Right kidney (tissue), 1 donor: Measurements from ENCODE around the gene COL6A2.
"Not testable (repeated sequence)": the region's sequence is repeated elsewhere in the genome, so short reads cannot be mapped to it uniquely, and the experiment has no call there.

ENCODE experiments used
- DNase-seq: peaks from one replicate; pipeline ENCODE4 v3.0.0-alpha.2; 2016

Gene COL6A2

DNA sequence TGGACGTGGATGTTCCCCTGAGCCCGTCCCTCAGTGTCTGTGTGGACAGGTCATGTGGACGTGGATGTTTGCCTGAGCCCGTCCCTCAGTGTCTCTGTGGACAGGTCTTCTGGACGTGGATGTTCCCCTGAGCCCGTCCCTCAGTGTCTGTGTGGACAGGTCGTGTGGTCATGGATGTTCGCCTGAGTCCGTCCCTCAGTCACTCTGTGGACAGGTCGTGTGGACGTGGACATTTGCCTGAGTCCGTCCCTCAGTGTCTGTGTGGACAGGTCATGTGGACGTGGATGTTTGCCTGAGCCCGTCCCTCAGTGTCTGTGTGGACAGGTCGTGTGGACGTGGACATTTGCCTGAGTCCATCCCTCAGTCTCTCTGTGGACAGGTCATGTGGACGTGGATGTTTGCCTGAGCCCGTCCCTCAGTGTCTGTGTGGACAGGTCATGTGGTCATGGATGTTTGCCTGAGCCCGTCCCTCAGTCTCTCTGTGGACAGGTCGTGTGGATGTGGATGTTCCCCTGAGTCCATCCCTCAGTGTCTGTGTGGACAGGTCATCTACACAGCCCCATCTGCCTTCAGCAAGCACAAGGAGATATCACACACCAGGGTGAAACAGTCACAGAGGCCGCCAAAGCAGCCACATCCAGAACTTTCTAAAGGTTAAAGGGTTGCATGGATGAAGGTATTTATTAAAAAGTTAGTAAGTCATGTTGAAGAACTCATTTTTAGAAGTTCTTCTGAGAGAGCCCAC is 38.0 kb upstream of the COL6A2 start:
- DNase-seq = not testable (repeated sequence)

DNA sequence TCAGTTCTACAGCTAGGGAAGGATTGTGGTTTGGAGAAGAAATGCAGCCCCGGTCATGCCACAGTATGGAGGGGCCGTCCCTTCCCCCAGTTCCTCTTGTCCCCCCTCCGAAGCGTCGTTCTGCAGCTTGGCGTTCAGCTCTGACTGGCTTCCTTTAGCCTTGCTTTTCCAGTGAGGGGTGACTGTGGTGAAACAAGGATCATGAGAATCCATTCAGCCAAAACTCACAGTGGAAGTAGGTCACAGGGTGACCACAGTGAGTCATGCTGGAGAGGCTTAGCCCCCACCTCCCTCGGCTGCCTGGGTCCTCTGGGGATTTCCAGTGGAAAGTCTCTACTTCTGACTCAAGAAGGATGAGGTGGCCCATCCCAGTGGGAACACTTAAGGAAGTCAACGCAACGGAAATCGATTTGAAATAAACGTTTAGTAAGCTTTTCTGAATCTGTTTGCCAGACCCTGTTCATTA is 37.3 kb upstream of the COL6A2 start:
- DNase-seq = no peak

DNA sequence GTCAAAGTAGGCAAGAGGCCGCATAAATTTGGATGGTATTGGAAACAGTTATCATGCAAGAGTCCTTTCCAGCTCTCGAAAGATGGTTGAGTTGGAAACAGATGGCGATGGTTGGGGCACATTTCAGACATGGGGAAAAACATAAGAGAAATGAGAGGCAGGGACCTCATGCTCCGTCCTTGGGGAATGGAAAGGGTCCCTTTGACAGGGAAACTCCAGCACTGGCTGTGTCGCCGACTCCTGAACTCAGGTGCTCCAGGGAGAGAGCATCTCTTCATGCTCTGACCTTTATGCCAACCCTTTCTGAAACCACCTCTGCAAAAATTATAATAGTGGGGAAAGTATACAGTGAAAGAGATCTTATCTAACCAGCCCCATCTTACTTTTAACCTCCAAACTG is 36.8 kb upstream of the COL6A2 start:
- DNase-seq = no peak

DNA sequence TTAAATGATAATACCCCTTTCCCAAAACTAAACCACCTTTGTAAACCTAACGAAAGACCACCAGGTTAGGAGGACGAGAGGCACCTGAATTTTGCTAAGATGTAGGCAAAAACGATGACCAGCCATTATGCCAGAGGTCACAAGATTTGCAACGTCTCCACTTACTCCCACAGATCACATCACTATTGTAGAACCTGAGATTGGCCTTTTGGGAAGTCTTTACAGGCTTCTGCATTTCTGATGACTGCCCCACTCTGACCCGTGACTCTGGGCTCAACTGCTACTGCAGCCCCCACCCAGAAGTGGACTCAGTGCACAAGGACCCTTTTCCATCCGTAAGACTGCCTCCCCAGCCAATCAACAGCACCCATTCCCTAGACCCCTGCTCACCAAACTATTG is 36.4 kb upstream of the COL6A2 start:
- no peak for DNase-seq

DNA sequence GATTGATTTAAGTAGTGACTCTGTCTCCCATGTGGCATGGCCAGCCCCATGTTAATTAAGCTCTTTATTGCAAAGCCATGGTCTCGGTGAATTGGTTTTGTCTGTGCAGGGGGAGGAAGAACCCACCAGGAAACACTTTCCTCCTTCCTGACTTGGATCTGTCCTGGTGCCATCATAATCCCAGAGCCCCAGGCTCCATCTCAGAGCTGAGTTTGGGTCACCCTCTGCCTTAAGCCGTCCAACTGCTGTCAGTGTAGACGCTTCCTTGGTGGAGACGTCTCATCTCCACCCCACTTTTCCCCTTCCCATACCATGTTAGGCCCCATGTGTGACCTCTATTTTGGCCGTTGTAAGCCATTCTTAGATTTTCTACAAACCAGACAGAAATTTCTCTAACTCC is 36.0 kb upstream of the COL6A2 start:
- DNase-seq = no peak

DNA sequence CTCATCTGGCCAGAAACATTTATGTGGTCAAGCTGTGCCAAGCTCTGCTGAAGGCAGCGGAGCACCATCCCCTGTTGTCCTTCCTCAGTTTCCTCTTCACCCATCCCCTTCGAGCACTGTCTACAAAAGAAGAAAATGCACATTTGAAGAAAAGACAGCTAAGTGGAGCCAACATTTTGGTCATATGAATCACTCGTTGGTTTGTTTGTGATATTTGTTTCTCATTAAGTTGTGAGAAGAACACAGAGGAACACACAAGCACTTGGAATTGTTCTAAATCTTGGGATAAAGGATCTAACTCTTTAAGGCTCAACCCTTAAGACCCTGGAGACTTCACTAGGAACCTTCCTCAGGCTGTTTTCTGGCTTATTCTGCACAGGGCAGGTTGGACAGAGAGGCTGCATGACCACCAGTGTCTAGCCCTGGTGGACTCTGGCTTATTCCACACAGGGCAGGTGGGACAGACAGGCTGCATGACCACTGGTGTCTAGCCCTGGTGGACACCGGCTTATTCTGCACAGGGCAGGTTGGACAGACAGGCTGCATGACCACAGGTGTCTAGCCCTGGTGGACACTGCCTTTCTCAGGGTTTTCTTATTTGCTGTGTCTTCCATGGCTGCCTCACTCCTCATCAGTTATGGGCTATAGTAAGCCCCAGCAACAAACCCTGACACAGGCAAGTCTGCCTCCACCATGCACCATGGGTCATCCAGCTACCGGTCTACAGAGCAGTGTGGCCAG is 35.3 kb upstream of the COL6A2 start:
- no peak for DNase-seq

DNA sequence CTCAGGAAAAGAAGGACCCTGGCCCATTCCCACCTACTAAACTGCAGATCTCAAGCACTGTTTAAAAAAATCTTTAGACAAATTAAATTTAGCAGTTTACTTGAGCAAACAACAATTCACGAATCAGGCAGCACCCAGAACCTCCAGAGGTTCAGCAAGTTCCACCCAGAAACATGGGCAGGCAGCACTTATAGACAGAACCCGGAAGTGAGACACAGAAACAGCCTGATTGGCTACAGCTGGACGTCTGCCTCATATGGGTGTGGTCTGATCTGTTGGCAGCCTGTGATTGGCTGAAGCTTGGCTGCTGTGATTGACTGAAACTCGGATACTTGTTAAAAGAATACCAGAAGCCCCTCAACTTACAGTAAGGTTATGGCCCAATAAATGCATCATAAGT is 34.7 kb upstream of the COL6A2 start:
- no peak for DNase-seq

DNA sequence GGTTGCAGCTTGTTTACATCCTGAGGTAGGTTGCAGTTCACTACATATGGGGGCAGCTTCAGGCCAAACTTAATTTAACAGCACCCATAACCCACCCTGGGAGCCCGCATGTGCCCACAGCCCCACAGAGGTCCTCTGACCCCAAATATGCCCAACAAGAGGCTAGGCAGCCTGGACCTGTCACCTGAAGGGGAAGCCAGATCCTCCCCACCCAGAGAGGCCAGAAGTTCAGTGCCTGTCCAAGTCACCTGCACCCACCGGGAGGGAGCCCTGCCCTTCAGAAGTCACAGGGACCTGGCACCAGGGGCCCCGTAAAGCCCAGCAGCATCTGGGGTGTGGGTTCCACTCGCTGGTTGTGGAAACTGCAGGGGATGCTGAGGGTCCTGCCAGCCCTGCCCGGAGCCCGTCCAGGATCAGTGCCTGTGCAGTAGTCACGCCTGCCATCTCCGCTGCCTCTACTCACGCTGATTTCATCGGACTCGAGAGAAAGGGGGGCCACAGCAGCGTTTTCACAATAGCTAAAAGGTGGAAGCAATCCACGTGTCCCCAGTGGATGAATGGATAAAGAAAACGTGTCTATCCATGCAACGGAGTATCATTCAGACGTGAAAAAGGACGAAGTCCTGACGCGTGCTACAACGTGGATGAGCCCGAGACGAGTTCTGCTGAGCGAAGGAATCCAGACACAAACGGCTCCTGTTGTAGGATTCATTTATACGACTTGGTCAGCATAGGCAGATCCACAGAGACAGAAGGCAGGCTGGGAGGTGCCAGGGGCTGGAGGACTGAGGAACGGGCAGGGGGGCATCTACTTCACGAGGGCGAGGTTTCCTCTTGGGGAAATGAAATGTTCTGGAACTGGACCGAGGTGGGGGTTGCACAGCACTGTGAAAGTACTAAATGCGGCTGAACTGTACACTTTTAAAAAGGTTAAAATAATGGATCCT is 33.9 kb upstream of the COL6A2 start:
- no peak for DNase-seq

DNA sequence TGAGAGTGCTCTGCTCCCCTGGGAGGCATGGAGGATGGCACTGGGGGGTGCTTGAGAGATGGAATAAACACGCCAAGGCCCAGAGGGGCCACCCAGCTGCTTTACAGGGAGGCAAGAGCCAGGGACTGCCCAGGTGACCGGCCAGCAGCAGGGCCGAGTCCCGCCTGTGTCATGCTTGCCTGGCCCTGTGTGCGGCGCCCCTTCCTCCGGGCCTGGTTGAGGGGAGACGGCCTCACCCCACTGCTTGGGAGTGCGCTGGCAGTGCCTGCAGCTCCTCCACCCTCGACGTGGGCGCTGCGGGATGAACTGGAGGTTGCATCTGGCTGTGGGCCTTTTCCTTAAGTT is 33.1 kb upstream of the COL6A2 start:
- DNase-seq = no peak

DNA sequence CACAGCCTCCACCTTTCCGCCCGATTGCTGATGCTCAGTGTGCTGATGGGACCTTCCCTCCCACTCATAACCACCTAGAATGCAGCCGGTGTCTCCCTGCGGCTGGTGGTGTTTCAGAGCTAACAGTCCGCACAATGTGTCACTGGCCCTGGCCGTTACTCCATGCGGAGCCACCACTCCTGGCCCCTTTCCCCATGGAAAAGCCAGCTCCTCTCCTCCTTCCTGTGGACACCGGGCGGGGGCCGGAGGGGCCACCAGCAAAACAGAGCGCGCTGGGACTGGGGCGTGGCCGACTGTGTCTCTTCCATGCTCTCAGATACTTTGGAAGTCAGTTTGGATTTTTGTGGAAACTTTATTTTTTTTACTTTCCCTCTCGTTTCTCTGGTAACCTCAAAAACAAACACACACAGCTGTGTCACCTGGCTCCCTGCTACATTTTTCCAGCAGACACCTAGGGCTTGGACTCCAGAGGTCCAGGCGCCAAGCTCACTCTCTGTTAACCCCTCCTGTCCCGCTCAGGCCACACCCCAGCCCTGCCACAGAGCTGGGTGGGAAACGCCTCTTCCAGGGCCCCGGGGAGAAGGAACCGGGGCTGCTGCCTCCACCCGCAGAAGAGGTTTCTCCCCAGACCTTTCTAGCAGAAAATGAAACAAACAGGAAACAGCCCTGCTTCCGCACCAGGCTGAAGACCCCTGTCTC is 32.5 kb upstream of the COL6A2 start:
- peak; percentile 70 for DNase-seq

DNA sequence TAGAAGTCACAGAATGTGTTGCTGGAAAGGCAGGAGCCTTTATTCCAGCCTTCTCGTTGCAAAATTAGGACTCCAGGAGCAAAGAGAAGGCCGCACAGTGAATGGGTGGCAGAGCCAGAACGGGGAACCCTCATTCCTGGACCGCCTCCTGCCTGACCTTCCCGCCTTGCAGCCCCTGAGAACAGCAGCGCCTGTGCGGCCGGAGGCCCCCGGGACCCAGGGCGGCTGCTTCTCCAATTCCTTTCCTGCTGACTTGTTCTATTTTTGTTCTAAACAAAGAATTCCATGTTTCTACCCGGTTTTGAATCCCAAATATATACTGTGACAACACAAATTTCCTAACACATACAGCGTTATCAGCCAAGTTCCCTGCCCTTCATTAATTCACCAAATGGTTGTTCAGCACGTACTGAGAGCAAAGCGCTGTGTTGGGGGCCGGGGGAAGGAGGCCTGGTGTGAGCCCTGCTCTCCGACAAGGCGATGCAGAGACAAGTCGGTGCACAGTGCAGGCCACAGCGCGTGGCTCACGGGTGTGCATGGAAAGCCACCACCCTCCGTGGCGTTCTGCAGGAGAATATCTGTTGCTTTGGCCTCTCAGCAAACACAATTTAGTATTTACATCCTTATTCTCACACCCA is 31.9 kb upstream of the COL6A2 start:
- DNase-seq = no peak

DNA sequence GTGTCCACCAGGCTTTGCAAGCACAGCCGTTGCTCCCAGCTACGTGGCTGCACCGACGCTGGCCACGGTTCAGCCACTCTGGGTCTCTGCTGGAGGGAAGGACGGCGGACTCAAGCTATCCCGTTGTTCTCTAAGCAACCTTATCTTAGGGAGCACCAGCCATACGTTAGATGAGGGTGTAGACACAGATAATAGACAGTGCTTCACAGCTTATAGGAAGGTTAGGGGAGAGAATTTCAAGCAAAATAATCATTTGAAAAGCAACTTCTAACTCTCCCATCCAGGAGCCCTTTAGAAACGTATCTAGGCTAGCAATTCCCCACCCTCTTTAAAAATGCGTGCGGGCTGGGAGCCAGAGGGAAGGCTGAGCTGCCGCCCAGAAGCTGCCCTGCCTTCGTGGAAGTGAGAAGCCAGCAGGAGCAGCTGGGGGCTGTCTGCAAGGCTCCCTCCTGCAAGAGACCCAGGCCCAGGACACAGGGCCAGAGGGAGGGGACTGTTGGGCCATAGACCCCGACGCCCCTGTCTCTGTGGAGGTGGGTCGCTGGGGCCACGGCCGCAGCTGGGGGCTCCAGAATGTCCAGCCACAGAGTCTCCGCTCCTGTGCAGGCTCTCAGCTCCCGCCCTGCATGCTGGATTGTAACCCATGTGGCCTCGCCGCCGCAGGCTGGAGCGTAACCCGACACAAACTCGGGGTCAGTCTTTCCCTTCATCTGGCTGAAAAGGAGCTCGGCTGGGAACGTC is 31.2 kb upstream of the COL6A2 start:
- peak; percentile 64 for DNase-seq

DNA sequence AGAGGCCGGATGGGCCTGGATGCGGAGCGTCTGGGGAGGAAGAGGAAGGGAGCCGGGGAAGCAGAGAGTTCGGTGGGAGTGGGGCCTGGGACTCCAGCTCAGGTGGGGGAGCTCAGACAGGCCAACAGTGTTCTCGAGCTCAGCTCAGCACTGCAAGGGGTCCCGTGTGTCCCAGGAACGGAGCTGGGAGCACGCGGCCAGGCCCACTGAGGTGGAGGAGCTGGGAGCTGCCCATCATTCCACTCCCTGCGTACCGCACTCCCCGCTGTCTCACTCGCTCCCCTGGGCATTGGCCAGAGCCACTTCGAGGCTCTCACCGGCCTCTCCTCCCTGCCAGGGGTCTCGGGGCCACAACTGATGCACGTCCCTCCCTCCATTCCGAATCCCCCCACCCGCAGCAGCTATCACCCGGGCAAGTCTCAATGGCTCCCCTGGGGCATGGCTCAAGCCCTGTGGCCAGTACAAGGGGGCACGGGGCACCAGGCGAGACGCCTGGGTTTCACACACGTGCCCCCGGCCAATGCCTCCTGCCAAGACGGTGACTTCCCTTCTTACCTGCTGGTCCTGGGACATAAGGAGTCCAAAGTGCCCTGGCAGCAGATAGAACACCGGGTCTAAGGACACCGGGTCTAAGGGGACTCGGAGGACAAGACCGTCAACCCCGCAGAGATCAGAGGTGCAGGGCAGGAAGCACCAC is 30.3 kb upstream of the COL6A2 start:
- no peak for DNase-seq

DNA sequence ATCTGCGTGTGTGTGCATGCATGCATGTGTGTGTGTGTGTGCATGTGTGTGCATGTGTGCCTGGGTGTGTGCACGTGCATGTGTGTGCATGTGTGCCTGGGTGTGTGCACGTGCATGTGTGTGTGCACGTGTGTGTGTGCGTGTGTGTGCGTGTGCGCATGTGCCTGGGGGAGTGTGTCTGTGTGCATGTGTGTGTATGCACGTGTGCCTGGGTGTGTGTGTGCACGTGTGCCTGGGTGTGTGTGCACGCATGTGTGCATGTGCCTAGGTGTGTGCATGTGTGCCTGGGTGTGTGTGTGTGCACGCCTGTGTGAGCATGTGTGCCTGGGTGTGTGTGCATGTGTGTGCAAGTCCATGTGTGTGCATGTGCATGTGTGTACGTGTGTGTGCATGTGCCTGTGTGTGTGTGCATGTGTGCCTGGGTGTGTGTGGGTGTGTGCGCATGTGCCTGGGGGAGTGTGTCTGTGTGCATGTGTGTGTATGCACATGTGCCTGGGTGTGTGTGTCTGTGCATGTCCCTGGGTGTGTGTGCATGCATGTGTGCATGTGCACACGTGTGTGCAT is 29.3 kb upstream of the COL6A2 start:
- DNase-seq = no peak

DNA sequence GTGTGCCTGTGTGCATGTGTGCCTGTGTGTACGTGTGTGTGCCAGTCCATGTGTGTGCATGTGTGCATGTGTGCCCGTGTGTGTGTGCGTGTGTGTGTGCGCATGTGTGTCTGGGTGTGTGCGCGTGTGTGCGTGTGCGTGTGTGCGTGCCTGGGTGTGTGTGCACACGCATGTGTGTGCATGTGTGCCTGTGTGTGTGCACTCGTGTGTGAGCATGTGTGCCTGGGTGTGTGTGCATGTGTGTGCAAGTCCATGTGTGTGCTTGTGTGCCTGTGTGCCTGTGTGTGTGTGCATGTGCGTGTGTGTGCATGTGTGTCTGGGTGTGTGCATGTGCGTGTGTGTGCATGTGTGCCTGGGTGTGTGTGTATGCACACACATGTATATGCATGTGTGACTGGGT is 28.7 kb upstream of the COL6A2 start:
- DNase-seq = no peak

DNA sequence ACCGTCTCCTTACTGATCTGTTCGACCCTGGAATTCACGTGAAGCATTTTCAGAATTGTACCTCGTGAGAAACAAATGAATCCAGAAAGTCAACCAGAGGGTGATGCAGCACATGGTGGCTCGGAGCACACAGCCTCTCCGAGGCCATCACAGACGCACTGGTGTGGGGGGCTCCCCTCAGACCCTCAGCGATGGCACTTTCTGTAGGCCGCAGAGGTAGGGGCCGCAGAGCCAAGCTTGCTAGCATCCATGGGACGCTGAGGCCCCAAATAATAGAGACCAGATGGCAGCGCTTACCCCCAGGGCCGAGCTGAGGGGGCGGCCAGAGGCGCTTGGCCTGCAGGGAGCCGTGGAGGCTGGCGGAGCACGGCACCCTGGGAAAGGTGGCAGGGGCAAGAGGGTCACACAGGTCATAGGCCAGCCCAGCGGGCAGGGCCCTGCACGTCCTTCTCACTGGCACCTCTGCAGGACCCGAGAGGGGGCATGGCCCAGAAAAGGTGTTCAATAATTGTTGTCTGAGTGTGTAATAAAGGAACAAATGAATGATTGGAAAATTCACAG is 28.1 kb upstream of the COL6A2 start:
- no peak for DNase-seq

DNA sequence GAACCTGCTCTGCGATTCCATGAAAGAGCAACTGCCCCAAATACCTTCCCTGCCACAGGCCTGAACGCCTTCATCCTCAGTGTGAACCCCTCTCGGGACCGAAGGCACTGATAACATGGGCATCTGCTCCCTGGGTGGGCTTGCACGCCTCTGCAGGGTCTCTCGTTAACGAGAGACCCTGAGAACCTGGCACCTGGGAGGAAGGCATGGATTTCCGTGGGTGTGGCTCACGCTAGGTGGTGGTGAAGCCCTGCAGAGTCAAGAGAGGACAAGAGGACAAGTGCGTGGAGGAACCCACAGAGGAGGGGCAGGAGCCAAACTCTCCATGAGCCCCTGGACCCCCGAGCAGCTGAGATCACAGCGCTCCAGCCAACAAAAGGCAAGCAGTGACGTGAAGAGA is 26.8 kb upstream of the COL6A2 start:
- DNase-seq = no peak

DNA sequence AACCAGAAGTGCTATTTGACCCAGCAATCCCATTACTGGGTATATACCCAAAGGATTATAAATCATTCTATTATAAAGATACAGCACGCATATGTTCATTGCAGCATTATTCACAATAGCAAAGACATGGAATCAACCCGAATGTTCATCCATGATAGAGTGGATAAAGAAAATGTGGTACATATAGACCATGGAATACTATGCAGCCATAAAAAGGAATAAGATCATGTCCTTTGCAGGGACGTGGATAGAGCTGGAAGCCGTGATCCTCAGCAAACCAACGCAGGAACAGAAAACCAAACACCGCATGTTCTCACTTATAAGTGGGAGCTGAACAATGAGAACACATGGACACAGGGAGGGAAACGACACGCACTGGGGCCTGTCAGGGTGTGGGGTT is 21.2 kb upstream of the COL6A2 start:
- not testable (repeated sequence) for DNase-seq

DNA sequence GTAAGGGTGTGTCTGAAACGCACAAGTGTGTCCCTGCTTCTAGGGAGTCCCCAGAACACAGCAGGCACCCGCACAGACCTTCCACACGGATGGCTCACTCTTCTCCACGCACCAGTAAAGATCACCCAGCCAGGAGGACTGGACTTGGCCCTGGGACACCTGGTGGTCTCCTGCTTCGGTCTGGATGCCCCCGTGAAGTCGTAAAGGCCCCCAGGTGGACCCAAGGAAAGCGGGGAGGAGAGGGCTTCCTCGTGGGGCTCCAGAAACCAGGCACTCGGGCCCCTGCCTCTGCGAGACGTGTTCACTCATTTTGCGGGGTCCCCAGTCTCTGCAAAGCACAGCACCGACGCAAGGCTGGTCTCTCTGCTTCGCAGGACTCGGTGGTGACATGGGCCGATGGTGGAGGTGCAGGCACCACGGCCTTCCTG is 20.2 kb upstream of the COL6A2 start:
- no peak for DNase-seq
